Tibial nerve (tissue), 4 donors: ENCODE data around the gene BOLA2B. TPM values are rescaled to one million over a fixed set of nuclear protein-coding genes. Genes with fewer than 3 reads are reported as not detected.
"Not testable (repeated sequence)": the region's sequence is repeated elsewhere in the genome, so short reads cannot be mapped to it uniquely, and the experiment has no call there.

Source experiments
- DNase-seq, 2 donors: peaks; one replicate each; pipeline ENCODE4 v3.0.0-alpha.2; 2019; ENCODE audit warnings: low spot score in 2 of 2
- H3K27ac ChIP-seq, 4 donors: fragments of 200-600 bp; sonication (generic) in 3 of 4; one replicate each; pipeline ENCODE4 v1.5.1; 2017 to 2019; ENCODE audit warnings: mild to moderate bottlenecking in 1 of 4
- H3K27me3 ChIP-seq, 2 donors: fragments of 200-600 bp; sonication (generic) in 1 of 2; one replicate each; pipeline versions ENCODE4 v1.5.1 to v1.6.0; 2017 to 2019
- H3K36me3 ChIP-seq, 3 donors: fragments of 200-600 bp; sonication (generic); one replicate each; pipeline ENCODE4 v1.5.1; 2018 to 2019
- H3K4me1 ChIP-seq, 4 donors: fragments of 200-600 bp; sonication (generic) in 3 of 4; one replicate each; pipeline ENCODE4 v1.5.1; 2017 to 2019
- H3K4me3 ChIP-seq, 4 donors: fragments of 200-600 bp; sonication (generic) in 3 of 4; one replicate each; pipeline ENCODE4 v1.5.1; 2017 to 2019; ENCODE audit warnings: mild to moderate bottlenecking in 1 of 4, moderate library complexity in 1 of 4
- H3K9me3 ChIP-seq, 4 donors: fragments of 200-600 bp; sonication (generic) in 3 of 4; one replicate each; pipeline ENCODE4 v1.5.1; 2017 to 2019
- CTCF ChIP-seq, 5 experiments: fragments of 200-600 bp in 3 of 5; fragments of 450-650 bp in 2 of 5; sonication (generic) in 3 of 5; IDR thresholded peaks; one replicate each; pipeline ENCODE4 v1.5.1; 2016 to 2019; ENCODE audit warnings: antibody characterized with exemption in 5 of 5, mild to moderate bottlenecking in 3 of 5, moderate library complexity in 2 of 5
- EP300 ChIP-seq, 2 donors: sonication (generic); formaldehyde crosslinking; IDR thresholded peaks; one replicate each; pipeline ENCODE4 v1.6.1; 2017; ENCODE audit warnings: antibody characterized with exemption in 2 of 2, mild to moderate bottlenecking in 1 of 2
- POLR2A ChIP-seq, 2 donors: fragments of 450-650 bp; IDR thresholded peaks; one replicate each; pipeline ENCODE4 v1.6.1; 2017; ENCODE audit warnings: antibody characterized with exemption in 2 of 2, mild to moderate bottlenecking in 2 of 2, moderate library complexity in 2 of 2
- WGBS, 2 donors: methylation state at CpG; one replicate each; pipeline ENCODE4 v1.1.5; 2018; 5-methylcytosine and 5-hydroxymethylcytosine counted together
- total RNA-seq, 4 donors: library from RNA; depleted of rRNA; stranded (reverse); fragments of >200 nt; gene quantifications; one replicate each; pipeline ENCODE4 v1.1.0, GENCODE V29; 2016

BOLA2B gene
- total RNA-seq, 4 donors from 2014 or later = 218 to 491 (median 322) TPM

DNA sequence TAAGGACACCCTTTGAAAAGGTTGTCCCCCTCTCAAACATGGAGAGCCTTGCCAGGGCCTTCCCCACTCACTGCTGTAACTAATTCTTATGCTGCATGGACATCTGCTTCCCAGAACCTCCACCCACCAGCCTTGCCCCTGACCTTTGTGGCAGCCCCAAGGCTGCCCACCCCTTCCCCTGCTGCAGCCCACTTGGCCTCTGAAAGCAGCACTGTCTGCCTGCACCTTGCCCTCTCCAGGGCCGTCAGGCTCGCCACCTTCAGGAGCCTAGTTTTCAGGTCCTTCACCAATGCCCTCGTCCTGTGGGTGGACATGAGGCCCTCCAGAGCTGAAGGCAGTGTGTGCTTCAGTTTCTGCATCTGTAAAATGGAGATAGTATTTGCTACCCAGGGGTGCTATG is 12.7 kb downstream of the BOLA2B start:
- H3K27ac ChIP-seq = no peak overlapping the region
- no peak overlapping the region for H3K4me3 ChIP-seq
- DNase-seq = no peak
- no peak for TF ChIP-seq EP300 (IDR thresholded peaks at IDR 0.05)
- H3K9me3 ChIP-seq = no peaks in the 10 kb centered on the region
- H3K27me3 ChIP-seq = no peaks in the 10 kb centered on the region
- no peaks in the 10 kb centered on the region for H3K36me3 ChIP-seq
- 52 to 73% methylated on average over 3 of the region's 3 CpGs for WGBS, 2 donors
- peaks cover 0 to 15% (median 3%) of the 10 kb centered on the region in 4 donors for H3K4me1 ChIP-seq

GRCh38 chr16:30179931-30180330 is 13.5 kb downstream of the BOLA2B start:
- H3K9me3 ChIP-seq = no peaks in the 10 kb centered on the region
- no peaks in the 10 kb centered on the region for H3K27me3 ChIP-seq
- no peak for DNase-seq
- TF ChIP-seq EP300 (IDR thresholded peaks at IDR 0.05) (no peak), POLR2A (IDR thresholded peaks at IDR 0.05) (no peak), CTCF (IDR thresholded peaks at IDR 0.05) (no peak)
- no peak overlapping the region for H3K4me3 ChIP-seq
- no peak overlapping the region for H3K27ac ChIP-seq
- peaks cover 0 to 15% (median 3%) of the 10 kb centered on the region in 4 donors for H3K4me1 ChIP-seq
- WGBS, 2 donors = 87 to 93% methylated on average over 9 of the region's 9 CpGs
- H3K36me3 ChIP-seq = no peaks in the 10 kb centered on the region

- Histone ChIP-seq H3K9me3 (no peaks in the 10 kb centered on the region), H3K4me1 (peaks cover 0 to 13% (median 2%) of the 10 kb centered on the region in 4 donors), H3K27me3 (no peaks in the 10 kb centered on the region), H3K27ac (no peak overlapping the region), H3K36me3 (no peaks in the 10 kb centered on the region), H3K4me3 (no peak overlapping the region)
- 94 to 97% methylated on average over 4 of the region's 4 CpGs for WGBS, 2 donors
- no peak for DNase-seq
- TF ChIP-seq EP300 (IDR thresholded peaks at IDR 0.05) = no peak
Measured at GRCh38 chr16:30179195-30179594, 14.3 kb downstream of the BOLA2B start.

- H3K27ac ChIP-seq, H3K9me3 ChIP-seq, H3K4me3 ChIP-seq, DNase-seq, H3K36me3 ChIP-seq, H3K27me3 ChIP-seq, H3K4me1 ChIP-seq: not testable (repeated sequence)
- 88 to 89% methylated on average over 6 of the region's 6 CpGs for WGBS, 2 donors
Measured at GRCh38 chr16:30176876-30177275, 16.6 kb downstream of the BOLA2B start.

DNA sequence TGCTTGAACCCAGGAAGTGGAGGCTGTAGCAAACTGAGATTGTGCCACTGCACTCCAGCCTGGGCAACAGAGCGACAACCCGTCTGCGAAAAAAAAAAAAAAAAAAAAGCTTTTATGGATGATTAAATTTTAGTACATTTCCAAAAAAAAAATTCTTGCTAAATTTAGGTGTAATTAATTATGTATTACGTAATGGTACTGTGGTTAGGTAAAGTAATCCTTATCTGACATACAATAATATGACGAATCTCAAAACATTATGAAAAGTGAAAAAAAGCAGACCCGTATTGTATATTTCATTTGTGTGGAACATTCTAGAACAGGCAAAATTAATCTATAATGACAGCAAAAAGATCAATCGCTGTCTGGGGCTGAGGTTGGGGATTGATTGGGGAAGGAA is 20.4 kb downstream of the BOLA2B start:
- Histone ChIP-seq H3K27me3 (no peaks in the 10 kb centered on the region), H3K4me1 (no peaks in the 10 kb centered on the region), H3K27ac (no peak overlapping the region), H3K9me3 (no peaks in the 10 kb centered on the region), H3K36me3 (no peaks in the 10 kb centered on the region), H3K4me3 (no peak overlapping the region)
- WGBS, 2 donors = 89 to 90% methylated on average over 7 of the region's 7 CpGs
- DNase-seq = no peak
- TF ChIP-seq POLR2A (IDR thresholded peaks at IDR 0.05) = no peak
- TF ChIP-seq CTCF (IDR thresholded peaks at IDR 0.05) = no peak
- no peak for TF ChIP-seq EP300 (IDR thresholded peaks at IDR 0.05)

- 37 to 65% methylated on average over 4 to 11 of the region's 31 CpGs for WGBS, 2 donors
- H3K36me3 ChIP-seq, DNase-seq, H3K4me3 ChIP-seq, H3K4me1 ChIP-seq, H3K9me3 ChIP-seq, H3K27ac ChIP-seq, H3K27me3 ChIP-seq: not testable (repeated sequence)
Measured at GRCh38 chr16:30170145-30170544, 23.3 kb downstream of the BOLA2B start.

- H3K36me3 ChIP-seq, DNase-seq, H3K27me3 ChIP-seq, H3K4me3 ChIP-seq, H3K4me1 ChIP-seq, H3K27ac ChIP-seq, H3K9me3 ChIP-seq: not testable (repeated sequence)
- no CpG with 5 or more reads among the region's 38 CpGs for WGBS, 2 donors
Measured at GRCh38 chr16:30169416-30169815, 24.1 kb downstream of the BOLA2B start.

DNA sequence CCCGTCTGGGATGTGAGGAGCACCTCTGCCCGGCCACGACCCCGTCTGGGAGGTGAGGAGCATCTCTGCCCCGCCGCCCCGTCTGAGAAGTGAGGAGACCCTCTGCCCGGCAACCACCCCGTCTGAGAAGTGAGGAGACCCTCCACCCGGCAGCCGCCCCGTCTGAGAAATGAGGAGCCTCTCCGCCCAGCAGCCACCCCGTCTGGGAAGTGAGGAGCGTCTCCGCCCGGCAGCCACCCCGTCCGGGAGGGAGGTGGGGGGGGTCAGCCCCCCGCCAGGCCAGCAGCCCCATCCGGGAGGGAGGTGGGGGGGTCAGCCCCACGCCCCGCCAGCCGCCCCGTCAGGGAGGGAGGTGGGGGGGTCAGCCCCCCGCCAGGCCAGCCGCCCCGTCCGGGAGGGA is 24.7 kb downstream of the BOLA2B start:
- not testable (repeated sequence) for H3K4me1 ChIP-seq, H3K27me3 ChIP-seq, H3K27ac ChIP-seq, DNase-seq, H3K9me3 ChIP-seq, H3K4me3 ChIP-seq, H3K36me3 ChIP-seq
- WGBS, 2 donors = 88% methylated on average over 8 of the region's 29 CpGs; no CpG with 5 or more reads in 1 of the 2 donors
